Body of pancreas (tissue), 4 donors: ENCODE results near the gene NFIC.

Experiments
- POLR2A ChIP-seq, 3 donors: fragments of 450-650 bp; IDR thresholded peaks; one replicate each; pipeline ENCODE4 v1.6.1; 2016; ENCODE audit warnings: antibody characterized with exemption in 3 of 3, mild to moderate bottlenecking in 2 of 3
- TF ChIP-seq, protein P1 (sequence below), 7 experiments: fragments of 450-650 bp in 4 of 7; fragments of 200-600 bp in 3 of 7; sonication (generic) in 3 of 7; IDR thresholded peaks; one replicate each; pipeline ENCODE4 v1.5.1; 2016 to 2019; ENCODE audit warnings: antibody characterized with exemption in 7 of 7

DNA sequence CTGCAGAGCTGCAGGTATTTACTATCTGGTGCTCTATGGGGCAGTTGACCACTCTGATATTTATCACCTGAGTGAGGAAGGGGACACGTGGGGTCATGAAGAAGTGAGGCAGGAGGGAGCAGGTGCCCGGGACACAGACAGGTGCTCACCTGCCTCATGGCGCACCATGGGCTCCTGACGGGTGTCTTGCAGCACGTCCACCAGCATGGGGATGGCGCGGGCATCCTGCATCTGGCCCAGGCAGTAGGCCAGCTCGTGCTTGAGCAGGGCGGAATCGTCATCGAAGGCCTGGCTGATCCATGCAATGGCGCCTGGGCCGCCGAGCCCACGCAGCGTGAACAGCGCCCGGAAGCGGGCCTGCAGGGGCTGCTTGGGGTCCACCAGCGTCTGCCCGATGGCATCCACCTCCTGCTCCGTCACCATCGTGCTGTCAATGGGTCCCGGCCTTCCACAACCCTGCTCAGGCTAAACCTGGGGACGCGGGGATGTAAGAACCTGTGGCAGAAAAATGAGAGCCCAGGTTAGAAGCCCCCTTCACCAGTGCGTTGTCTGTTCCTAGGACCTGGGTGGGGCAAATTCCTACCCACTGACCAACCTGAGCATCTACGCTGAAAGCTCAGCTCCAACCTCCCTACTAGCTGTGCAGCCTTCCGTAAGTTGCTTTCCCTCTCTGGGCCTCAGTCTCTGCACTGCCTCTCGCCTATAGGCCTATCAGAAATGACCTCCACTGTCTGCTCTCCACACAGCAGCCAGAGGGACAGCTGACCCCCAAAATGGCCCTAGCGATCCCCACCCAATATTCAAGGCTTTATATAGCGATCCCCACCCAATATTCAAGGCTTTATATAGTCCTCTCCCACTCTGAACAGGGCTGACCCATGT lies 130.2 kb downstream of the NFIC start:
- TF ChIP-seq, protein P1, sequence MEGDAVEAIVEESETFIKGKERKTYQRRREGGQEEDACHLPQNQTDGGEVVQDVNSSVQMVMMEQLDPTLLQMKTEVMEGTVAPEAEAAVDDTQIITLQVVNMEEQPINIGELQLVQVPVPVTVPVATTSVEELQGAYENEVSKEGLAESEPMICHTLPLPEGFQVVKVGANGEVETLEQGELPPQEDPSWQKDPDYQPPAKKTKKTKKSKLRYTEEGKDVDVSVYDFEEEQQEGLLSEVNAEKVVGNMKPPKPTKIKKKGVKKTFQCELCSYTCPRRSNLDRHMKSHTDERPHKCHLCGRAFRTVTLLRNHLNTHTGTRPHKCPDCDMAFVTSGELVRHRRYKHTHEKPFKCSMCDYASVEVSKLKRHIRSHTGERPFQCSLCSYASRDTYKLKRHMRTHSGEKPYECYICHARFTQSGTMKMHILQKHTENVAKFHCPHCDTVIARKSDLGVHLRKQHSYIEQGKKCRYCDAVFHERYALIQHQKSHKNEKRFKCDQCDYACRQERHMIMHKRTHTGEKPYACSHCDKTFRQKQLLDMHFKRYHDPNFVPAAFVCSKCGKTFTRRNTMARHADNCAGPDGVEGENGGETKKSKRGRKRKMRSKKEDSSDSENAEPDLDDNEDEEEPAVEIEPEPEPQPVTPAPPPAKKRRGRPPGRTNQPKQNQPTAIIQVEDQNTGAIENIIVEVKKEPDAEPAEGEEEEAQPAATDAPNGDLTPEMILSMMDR (IDR thresholded peaks at IDR 0.05), result no peak
- no peak for TF ChIP-seq POLR2A (IDR thresholded peaks at IDR 0.05)
